HG03025 (cell line): ENCODE results near the gene AFG1L.
"Not testable (repeated sequence)": the region's sequence is repeated elsewhere in the genome, so short reads cannot be mapped to it uniquely, and the experiment has no call there.

Experiments
- ATAC-seq: cut with Tn5 transposase; IDR thresholded peaks from one replicate; pipeline ENCODE4 v1.9.1; 2021; ENCODE audit warnings: mild to moderate bottlenecking, moderate library complexity; ENCODE audit not compliant: unreplicated experiment, low FRiP score

The AFG1L gene

DNA sequence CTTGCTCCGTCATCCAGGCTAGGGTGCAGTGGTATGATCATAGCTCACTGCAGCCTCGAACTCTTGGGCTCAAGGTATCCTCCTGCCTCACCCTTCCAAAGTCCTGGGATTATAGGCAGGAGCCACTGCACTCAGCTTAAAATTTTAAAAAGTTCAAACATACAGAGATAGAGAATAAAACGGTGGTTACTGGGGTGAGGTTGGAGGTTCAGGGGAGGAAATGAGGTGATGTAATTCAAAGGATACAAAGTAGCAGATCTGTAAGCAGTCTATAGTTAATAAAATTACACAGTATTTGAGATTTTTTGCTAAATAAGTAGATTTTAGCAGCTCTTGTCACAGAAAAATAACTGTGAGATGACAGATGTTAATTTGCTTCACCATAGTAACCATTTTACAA lies 7.5 kb upstream of the AFG1L start:
- no peak for ATAC-seq

DNA sequence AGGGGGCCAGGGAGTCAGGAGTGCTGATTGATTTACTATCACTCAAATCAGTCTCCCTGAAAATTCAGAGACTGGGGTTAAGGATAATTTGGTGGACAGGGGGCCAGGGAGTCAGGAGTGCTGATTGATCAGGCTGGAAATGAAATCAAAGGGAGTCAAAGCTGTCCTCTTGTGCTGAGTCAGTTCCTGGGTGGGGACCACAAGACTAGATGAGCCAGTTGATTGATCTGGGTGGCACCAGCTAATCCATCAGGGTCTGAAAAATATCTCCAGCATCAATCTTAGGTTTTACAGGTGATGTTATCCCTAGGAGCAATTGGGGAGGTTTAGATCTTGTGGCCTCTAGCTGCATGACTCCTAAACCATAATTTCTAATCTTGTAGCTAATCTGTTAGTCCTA lies 6.1 kb upstream of the AFG1L start:
- ATAC-seq = no peak

DNA sequence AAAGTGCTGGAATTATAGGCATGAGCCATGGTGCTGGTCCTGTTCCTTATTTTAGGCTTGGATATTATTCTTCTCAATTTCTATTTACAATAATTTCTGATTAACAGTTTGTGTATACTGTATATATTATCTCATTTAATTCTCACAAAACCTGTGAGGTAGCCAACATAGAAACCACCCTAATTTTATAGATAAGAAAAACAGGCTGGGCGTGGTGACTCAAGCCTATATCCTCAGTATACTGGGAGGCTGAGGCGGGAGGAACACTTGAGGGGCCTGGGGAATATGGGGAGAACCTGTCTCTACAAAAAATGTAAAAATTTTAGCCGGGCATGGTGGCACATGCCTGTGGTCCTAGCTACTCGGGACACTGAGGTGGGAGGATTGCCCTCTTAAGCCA lies 3.8 kb upstream of the AFG1L start:
- ATAC-seq = no peak

DNA sequence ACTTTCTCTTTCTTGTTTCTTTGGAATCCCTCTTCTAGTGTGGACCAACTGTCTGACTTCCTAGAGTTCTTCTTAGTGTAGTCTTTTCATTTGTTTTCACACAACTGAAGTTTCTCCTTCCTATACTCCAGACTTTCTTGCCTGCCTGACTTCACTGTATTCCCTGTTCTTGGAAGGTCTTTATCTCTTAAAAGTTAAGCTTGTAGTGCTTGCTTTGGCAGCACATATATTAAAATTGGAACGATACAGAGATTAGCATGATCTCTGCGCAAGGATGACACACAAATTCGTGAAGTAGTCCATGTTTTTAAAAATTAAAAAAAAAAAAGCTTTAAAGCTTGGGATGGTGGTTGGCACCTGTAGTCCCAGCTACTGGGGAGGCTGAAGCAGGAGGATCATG lies 2.3 kb upstream of the AFG1L start:
- not testable (repeated sequence) for ATAC-seq

- ATAC-seq = no peak
Measured at GRCh38 chr6:108293527-108294296, 1.1 kb upstream of the AFG1L start.

- ATAC-seq = no peak
Measured at GRCh38 chr6:108294297-108294726, 542 bp upstream of the AFG1L start.

DNA sequence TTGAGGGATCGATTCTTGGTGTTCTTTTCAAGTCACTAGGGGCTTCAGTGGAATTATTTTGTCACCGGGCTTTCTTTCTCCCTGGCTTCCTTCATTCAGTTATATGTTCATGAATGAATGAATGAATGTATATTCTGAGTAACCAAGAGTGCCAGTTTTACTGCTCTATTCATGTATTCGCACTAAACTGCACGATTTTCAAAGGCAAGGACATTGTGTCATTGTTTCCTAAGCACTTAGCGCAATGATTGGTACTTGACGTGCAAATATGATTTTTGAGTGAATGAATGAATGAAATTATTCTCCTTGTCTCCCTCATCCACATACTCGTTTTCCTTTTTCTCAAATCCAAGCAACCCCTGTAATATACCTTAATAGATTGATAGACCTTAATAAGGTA lies 822 bp downstream of the AFG1L start:
- no peak for ATAC-seq

DNA sequence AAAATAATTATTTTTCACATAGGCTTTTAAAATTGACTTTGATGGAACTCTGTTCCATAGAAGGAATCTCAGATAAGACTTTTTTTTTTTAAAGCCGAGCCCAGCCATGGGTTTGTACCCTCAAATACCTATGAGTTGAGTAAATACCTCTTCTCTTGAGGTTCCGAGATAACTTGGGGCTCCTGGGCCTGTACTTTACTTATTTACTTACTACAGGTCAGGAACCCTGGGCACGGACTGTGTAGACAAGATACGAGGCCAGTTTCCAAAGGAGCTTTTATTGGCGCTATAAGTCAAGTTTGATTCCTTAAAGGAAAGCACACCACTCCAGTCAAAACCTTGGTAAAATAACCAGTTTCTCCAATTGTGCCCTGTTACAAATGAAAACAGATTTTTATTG lies 7.5 kb downstream of the AFG1L start:
- no peak for ATAC-seq

GRCh38 chr6:108304646-108305045 lies 9.8 kb downstream of the AFG1L start:
- no peak for ATAC-seq

DNA sequence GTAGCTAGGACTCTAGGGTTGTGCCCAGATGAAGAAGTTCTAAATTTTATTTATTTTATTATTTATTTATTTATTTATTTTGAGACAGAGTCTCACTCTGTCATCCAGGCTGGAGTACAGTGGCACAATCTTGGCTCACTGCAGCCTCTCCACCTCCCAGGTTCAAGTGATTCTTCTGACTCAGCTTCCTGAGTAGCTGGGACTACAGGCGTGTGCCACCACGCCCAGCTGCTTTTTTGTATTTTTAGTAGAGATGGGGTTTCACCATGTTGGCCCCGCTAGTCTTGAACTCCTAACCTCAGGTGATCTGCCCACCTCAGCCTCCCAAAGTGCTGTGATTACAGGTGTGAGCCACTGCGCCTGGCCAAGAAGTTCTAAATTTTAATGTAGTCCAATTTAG lies 13.8 kb downstream of the AFG1L start:
- ATAC-seq = not testable (repeated sequence)

GRCh38 chr6:108309844-108310243 lies 15.0 kb downstream of the AFG1L start:
- no peak for ATAC-seq

- no peak for ATAC-seq
Measured at GRCh38 chr6:108312605-108313004, 17.8 kb downstream of the AFG1L start.

DNA sequence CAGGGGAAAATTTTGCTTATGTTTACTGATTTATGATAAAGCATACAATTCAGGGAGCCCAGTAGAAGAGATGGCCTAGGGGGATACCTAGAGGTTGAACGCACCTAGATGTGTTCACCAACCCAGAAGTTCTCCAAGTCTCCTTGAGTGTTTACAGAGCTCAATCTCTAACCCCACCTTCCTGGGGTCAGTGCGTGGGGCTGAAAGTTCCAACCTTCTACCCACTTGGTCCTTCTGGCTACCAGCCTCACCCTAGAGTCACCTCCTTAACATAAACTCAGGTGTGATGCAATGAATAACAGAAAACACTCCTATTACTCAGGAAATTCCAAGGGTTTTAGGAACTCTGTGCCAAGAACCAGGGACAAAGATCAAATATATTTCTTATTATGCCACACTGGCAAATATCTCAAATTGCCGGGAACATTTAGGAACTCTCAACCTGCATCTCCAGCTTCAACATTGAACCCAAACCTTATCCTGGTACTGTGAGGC lies 26.4 kb downstream of the AFG1L start:
- ATAC-seq = no peak

- ATAC-seq = no peak
Measured at GRCh38 chr6:108322728-108323127, 27.9 kb downstream of the AFG1L start.

DNA sequence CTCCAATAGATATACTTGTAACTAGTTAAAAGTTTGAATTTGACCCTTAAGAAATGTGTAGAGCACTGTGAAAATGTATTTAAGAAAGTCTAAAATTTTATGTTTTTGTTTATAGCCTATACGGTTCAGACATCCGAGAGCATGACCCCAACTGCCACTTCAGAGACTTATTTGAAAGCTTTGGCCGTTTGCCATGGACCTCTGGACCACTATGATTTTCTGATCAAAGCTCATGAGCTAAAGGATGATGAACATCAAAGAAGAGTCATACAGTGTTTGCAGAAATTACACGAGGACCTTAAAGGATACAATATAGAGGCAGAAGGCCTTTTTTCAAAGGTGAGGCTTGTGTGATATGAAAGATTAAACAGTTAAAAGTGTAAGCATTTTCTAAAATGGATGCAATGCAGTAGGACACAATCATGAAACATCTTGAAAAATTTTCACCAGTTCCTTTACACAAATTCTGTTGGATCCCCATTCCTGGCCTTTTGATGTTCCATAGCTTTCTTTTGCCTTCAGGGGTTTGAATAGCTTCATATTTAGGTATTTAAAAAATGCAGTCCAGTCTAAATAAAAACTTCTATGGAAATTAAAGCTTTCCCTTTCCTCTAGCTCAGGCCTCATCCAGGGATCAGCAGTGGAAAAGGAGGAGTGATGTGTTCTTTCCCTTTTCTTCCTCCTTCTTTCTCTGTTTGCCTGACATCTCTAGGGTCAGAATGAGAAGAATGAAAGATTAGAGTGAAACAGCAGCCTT lies 29.0 kb downstream of the AFG1L start:
- no peak for ATAC-seq

DNA sequence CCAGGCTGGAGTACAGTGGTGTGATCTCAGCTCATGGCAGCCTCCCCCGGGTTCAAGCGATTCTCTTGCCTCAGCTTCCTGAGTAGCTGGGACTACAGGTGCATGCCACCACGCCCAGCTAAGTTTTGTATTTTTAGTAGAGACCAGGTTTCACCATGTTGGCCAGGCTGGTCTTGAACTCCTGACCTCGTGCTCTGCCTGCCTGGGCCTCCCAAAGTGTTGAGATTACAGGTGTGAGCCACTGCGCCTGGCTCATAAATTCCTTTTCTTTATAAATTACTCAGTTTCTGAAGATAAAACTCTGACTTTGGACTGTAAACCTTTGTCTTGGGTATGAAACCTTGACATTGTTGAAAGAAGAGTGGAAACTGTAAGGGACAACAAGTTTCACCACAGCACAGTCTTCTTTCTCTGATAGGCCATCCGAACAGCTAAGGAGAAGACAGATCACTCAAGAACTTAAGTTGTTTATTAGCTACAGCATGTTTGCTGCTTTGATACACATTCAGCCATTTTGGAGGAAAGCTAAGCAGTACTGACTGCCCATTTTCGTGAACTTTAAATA lies 35.4 kb downstream of the AFG1L start:
- not testable (repeated sequence) for ATAC-seq

- no peak for ATAC-seq
Measured at GRCh38 chr6:108330806-108331205, 36.0 kb downstream of the AFG1L start.

DNA sequence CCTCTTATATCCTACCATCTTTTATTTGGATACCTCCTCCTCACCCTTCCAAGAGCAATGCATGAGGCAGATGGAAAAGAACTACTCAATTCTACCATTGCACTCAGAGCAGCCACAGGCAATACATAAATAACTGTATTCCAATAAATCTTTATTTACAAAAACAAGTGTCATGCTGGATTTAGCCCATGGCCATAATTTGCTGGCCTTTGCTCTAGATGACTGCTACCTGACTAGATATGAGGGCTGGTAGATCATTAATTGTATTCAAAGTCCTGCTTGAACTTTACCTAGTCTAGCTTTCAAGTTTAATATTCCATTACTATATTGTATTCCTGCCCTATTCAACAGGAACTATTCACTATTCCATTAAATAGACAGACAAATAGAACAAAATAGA lies 37.1 kb downstream of the AFG1L start:
- ATAC-seq = no peak

DNA sequence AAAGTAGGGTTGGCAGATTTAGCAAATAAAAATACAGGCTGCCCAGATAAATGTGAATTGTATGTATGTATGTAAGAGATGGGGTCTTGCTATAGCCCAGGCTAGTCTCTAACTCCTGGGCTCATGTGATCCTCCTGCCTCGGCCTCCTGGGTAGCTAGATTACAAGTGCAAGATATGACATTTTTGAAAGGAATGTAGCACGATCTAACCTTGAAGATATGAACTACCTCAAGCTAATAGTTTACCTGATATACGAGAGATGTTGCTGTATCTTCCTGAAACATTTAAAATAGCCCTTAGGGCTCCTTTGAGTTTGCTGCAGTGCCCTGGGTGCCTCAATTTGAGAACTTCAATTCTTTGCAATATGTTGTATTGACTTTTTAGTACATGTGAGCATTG lies 42.1 kb downstream of the AFG1L start:
- no peak for ATAC-seq

- ATAC-seq = no peak
Measured at GRCh38 chr6:108337721-108338120, 42.9 kb downstream of the AFG1L start.

DNA sequence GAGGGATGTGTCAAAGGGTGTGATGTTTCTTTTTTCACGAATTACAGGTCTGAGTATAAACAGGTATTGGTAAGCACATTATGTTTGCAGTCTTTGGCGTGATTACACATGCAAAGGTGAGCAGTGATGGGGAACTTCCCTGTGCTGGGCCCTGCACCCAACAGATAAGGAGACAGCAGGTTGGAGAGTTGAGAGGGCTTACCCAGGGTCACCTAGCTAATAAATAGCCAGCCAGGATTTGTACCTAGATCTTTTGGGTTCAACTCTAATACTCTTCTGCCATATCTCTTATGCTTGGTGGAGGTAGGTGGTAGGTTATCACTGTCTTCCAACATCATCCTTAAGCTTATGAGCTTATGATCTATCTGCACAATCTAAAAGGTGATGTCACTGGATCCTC lies 46.5 kb downstream of the AFG1L start:
- no peak for ATAC-seq
